K562 (cell line): ENCODE measurements around the gene SRRD. TPM values are rescaled to one million over a fixed set of nuclear protein-coding genes. Genes with fewer than 3 reads are reported as not detected.
A peak's percentile ranks its signal among the peaks of the same experiment; 100 is the strongest.

Source experiments
- ATAC-seq: fragments of 200-7000 bp; cut with Tn5 transposase; 3 replicates; pipeline ENCODE4 v1.9.1; 2020; ENCODE audit warnings: moderate library complexity
- BruUV-seq: library from RNA; stranded (reverse); fragments of 400-500 nt; replicated peaks from 2 replicates; lab custom pipeline; 2021; lab: Mats Ljungman, UMichigan
- CTCF ChIA-PET: fragments of 300-600 bp; formaldehyde crosslinking; extraction: SDS; loops from one replicate; lab custom pipeline; 2021; ENCODE audit warnings: low intra/inter-chr PET ratio; lab: Yijun Ruan, JAX
- POLR2A ChIA-PET: fragments of 300-600, 350-650 bp; sonication (Branson Sonifier 250); formaldehyde crosslinking; extraction: SDS; loops from one replicate; lab custom pipeline; 2021; ENCODE audit warnings: antibody characterized with exemption, inconsistent platforms; lab: Yijun Ruan, JAX
- DNase-seq, 4 experiments: peaks; one replicate each; pipeline versions ENCODE4 v3.0.0 to v3.0.0-alpha.2; 2011 to 2018; ENCODE audit warnings: low spot score in 3 of 4, mixed read lengths in 3 of 4; ENCODE audit errors: extremely low read depth in 1 of 4
- FAIRE-seq: peaks from 2 replicates; lab custom pipeline; 2011; peaks lifted over from hg19 to GRCh38; lab: Jason Lieb, UNC
- H2AFZ ChIP-seq: 2 replicates; pipeline ENCODE4 v1.6.0; 2011; ENCODE audit warnings: low read depth, low read length, control low read depth, inconsistent platforms
- H3K27ac ChIP-seq: fragments of 200-600 bp; 3 replicates; pipeline ENCODE4 v1.8.0; 2011; ENCODE audit warnings: low read depth, mild to moderate bottlenecking, control low read depth, inconsistent platforms, low read length, moderate library complexity, mixed read lengths; ENCODE audit errors: extremely low read depth
- H3K27me3 ChIP-seq, 2 experiments: fragments of 300-600 bp in 1 of 2; 2 replicates in 1 of 2; 3 replicates in 1 of 2; pipeline versions ENCODE4 v1.6.0 to v1.8.0; 2011; ENCODE audit warnings: inconsistent platforms in 2 of 2, low read length in 2 of 2, mild to moderate bottlenecking in 1 of 2, mixed read lengths in 1 of 2, moderate library complexity in 1 of 2; ENCODE audit not compliant: control insufficient read depth in 2 of 2, insufficient read depth in 2 of 2
- H3K36me3 ChIP-seq: fragments of 300-600 bp; 3 replicates; pipeline ENCODE4 v1.8.0; 2011; ENCODE audit warnings: mild to moderate bottlenecking, low read length, inconsistent platforms; ENCODE audit not compliant: control insufficient read depth, insufficient read depth
- H3K4me1 ChIP-seq, 2 experiments: fragments of 200-600 bp in 1 of 2; replicated peaks in 1 of 2; 2 replicates in 1 of 2; 3 replicates in 1 of 2; pipeline versions ENCODE4 v1.5.1 to v1.8.0; 2011; ENCODE audit warnings: inconsistent platforms in 2 of 2, low read length in 2 of 2, mild to moderate bottlenecking in 1 of 2, mixed read lengths in 1 of 2, moderate library complexity in 1 of 2; ENCODE audit not compliant: control insufficient read depth in 2 of 2, insufficient read depth in 2 of 2
- H3K4me2 ChIP-seq: 2 replicates; pipeline ENCODE4 v1.6.1; 2011; ENCODE audit warnings: low read length, control low read depth, inconsistent platforms, mixed read lengths; ENCODE audit not compliant: insufficient read depth
- H3K4me3 ChIP-seq: fragments of 200-600 bp; sonication (generic), shearing (Covaris generic); 2 replicates; pipeline ENCODE4 v1.5.1; 2016; ENCODE audit warnings: control low read depth, inconsistent platforms
- H3K79me2 ChIP-seq: fragments of 200-600 bp; 3 replicates; pipeline ENCODE4 v1.8.0; 2011; ENCODE audit warnings: low read length, inconsistent platforms; ENCODE audit not compliant: control insufficient read depth, insufficient read depth
- H3K9ac ChIP-seq, 2 experiments: 2 replicates each; pipeline versions ENCODE4 v1.6.0 to v1.6.1; 2011; ENCODE audit warnings: low read depth in 2 of 2, low read length in 2 of 2, control low read depth in 1 of 2, inconsistent platforms in 1 of 2, mild to moderate bottlenecking in 1 of 2, mixed read lengths in 1 of 2; ENCODE audit not compliant: insufficient read depth in 1 of 2
- H3K9me1 ChIP-seq: one replicate; pipeline ENCODE4 v1.6.0; 2011; ENCODE audit warnings: inconsistent platforms, mild to moderate bottlenecking, low read length, moderate library complexity; ENCODE audit not compliant: control insufficient read depth, insufficient read depth
- H3K9me3 ChIP-seq: replicated peaks from 2 replicates; pipeline ENCODE4 v1.5.1; 2011; ENCODE audit warnings: low read depth, low read length, inconsistent platforms; ENCODE audit not compliant: control insufficient read depth, insufficient read depth
- H4K20me1 ChIP-seq: replicated peaks from 2 replicates; pipeline ENCODE4 v1.6.1; 2011; ENCODE audit warnings: low read length, inconsistent platforms, mixed read lengths; ENCODE audit not compliant: control insufficient read depth, insufficient read depth
- CHCHD3 ChIP-seq: fragments of 250-450 bp; sonication (Bioruptor Pico); IDR thresholded peaks from 2 replicates; pipeline ENCODE4 v2.1.2; 2022; ENCODE audit warnings: mild to moderate bottlenecking
- FOXK1 ChIP-seq: sonication (generic); formaldehyde crosslinking; IDR thresholded peaks from 2 replicates; pipeline ENCODE4 v1.8.0; 2022; ENCODE audit warnings: missing genetic modification reagents, mild to moderate bottlenecking, borderline replicate concordance
- FOXP1 ChIP-seq: sonication (generic); formaldehyde crosslinking; IDR thresholded peaks from 2 replicates; pipeline ENCODE4 v1.8.0; 2022; ENCODE audit warnings: mild to moderate bottlenecking, missing genetic modification reagents
- HDGF ChIP-seq: fragments of 450-650 bp; IDR thresholded peaks from 2 replicates; pipeline ENCODE4 v1.6.1; 2016
- MAFF ChIP-seq: IDR thresholded peaks from 2 replicates; pipeline ENCODE4 v1.6.1; 2012; ENCODE audit warnings: low read length, improper control_type of control experiment
- MAFK ChIP-seq: IDR thresholded peaks from 2 replicates; pipeline ENCODE4 v1.6.1; 2011; ENCODE audit warnings: low read length, improper control_type of control experiment
- NFIX ChIP-seq: fragments of 250-450 bp; sonication (Bioruptor Pico); IDR thresholded peaks from 2 replicates; pipeline ENCODE4 v1.4.0; 2020; ENCODE audit warnings: low read depth, mild to moderate bottlenecking, moderate library complexity
- PCBP2 ChIP-seq: fragments of 200-400 bp; formaldehyde crosslinking; IDR thresholded peaks from 2 replicates; pipeline ENCODE4 v1.6.1; 2018; ENCODE audit warnings: low read length, low read depth, mild to moderate bottlenecking, moderate library complexity; ENCODE audit not compliant: poor library complexity, severe bottlenecking
- SAP30 ChIP-seq: fragments of 200-600 bp; sonication (generic); IDR thresholded peaks from 2 replicates; pipeline ENCODE4 v1.6.1; 2012; ENCODE audit warnings: borderline replicate concordance, low read depth, mild to moderate bottlenecking, moderate library complexity, low read length, control low read depth, inconsistent platforms; ENCODE audit not compliant: insufficient read depth, poor library complexity, severe bottlenecking
- SOX6 ChIP-seq: fragments of 450-650 bp; IDR thresholded peaks from 2 replicates; pipeline ENCODE4 v1.6.1; 2014; ENCODE audit warnings: mild to moderate bottlenecking
- ZBTB2 ChIP-seq: fragments of 450-650 bp; IDR thresholded peaks from 2 replicates; pipeline ENCODE4 v1.6.1; 2016; ENCODE audit warnings: antibody characterized with exemption
- ZEB2 ChIP-seq: fragments of 450-650 bp; IDR thresholded peaks from 2 replicates; pipeline ENCODE4 v1.6.1; 2016
- ZNF124 ChIP-seq: sonication (generic); formaldehyde crosslinking; IDR thresholded peaks from 2 replicates; pipeline ENCODE4 v1.8.1; 2022; ENCODE audit warnings: missing genetic modification reagents
- ZNF311 ChIP-seq: fragments of 250-450 bp; sonication (Bioruptor Pico); IDR thresholded peaks from 2 replicates; pipeline ENCODE4 v1.4.0; 2020; ENCODE audit warnings: mild to moderate bottlenecking, moderate library complexity
- ZNF316 ChIP-seq: fragments of 450-650 bp; IDR thresholded peaks from 2 replicates; pipeline ENCODE4 v1.6.1; 2016
- WGBS: fragments of 100-300 bp; shearing (Covaris generic); methylation state at CpG from one replicate; pipeline ENCODE4 v1.1.6; 2016; ENCODE audit warnings: low coverage, mixed read lengths; ENCODE audit not compliant: insufficient coverage; ENCODE audit errors: missing lambda C conversion rate; 5-methylcytosine and 5-hydroxymethylcytosine counted together
- in situ Hi-C: fragments of 300-500 bp; cut with MboI; formaldehyde crosslinking; loops from 4 replicates; pipeline ENCODE4 v1.15.0; 2018; ENCODE audit warnings: inconsistent platforms, mixed read lengths
- intact Hi-C: fragments of 100-400 bp; cut with micrococcal nuclease; formaldehyde crosslinking; loops from 2 replicates; pipeline ENCODE4 v1.14.2; 2022
- polyA plus RNA-seq, 8 experiments: library from polyadenylated mRNA; depleted of rRNA in 4 of 8; stranded (reverse) in 5 of 8; unstranded in 3 of 8; fragments of >200 nt; fragmentation: Nextera tagmentation in 2 of 8; fragmentation: Illumina TruSeq in 1 of 8; extraction: Ambion mirVana in 2 of 8; extraction: Trizol in 1 of 8; gene quantifications; 2 replicates each; pipeline versions ENCODE4 v1.2.1 to v1.2.3, GENCODE V29; 2011 to 2014; ENCODE audit warnings: inconsistent platforms in 1 of 8, missing spikeins in 1 of 8
- total RNA-seq, 7 experiments: library from RNA; depleted of rRNA in 6 of 7; stranded (reverse); fragments of >200 nt in 6 of 7; fragmentation: Illumina TruSeq in 2 of 7; extraction: Trizol in 2 of 7; gene quantifications; 2 replicates each; pipeline versions ENCODE4 v1.2.1 to v1.2.3, GENCODE V29; 2011 to 2021; ENCODE audit warnings: low replicate concordance in 1 of 7
- TF ChIP-seq, protein P1 (sequence below): sonication (generic); formaldehyde crosslinking; IDR thresholded peaks from 2 replicates; pipeline ENCODE4 v1.8.0; 2022; ENCODE audit warnings: mild to moderate bottlenecking, missing genetic modification reagents

Gene SRRD
- total and polyA plus RNA-seq, 9 of the 15 experiments (the other 6 are each of a cell fraction or from before 2014, with no cell fraction given), result 4.9 to 59.4 (median 34.4) TPM

DNA sequence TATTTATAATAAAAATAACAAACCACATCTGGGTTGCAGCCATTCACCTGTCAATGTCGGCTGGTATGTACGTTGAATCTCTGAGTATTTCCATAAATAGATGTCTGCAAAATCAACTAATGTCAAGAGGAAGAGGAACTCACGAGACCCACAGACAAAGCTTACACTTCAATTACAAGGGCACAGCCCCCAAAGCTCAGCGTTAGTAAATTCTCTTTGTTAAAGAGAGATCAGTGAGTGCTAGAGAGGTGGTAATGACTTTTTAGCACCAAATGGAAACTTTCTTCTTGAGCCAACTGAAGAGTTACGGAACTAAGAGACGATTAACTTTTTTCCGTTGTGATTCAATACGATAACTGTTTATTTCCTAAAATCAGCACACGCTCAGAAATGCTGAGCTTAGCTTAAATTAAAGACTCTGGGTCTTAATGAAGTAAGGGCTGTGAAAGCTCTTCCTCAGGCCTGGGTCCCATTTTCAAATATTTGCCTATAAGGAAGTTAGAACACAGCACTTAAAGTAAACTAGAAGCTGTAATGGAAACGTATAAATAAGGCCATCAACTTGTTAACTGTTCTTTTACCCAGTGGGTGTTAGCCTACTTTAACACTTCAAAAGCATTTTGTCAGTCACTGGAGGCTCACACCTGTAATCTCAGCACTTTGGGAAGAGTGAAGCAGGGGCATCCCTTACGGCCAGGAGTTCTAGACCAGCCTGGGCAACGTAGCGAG is 51.4 kb downstream of the SRRD start:
- Histone ChIP-seq H4K20me1 (no peaks in the 10 kb centered on the region), H3K9me1 (no peaks in the 10 kb centered on the region)
- in situ Hi-C loops, result no loop called here
- CTCF ChIA-PET, result no interaction called here
- TF ChIP-seq ZNF316, result 0 out of 2 replicates have a peak, but pooled peaks have one; percentile 13
- no peak for TF ChIP-seq NFIX (CRISPR knock-in tag)
- TF ChIP-seq MAFF, result peak; percentile 32; the same call in 1 of the 2 replicates
- no peak for TF ChIP-seq SOX6
- TF ChIP-seq FOXP1, result no peak
- TF ChIP-seq, all 486 proteins: peak for 2
- intact Hi-C loops, result no loop called here
- H3K27me3 ChIP-seq, result no peaks in the 10 kb centered on the region
- 83% methylated on average over 12 of the region's 13 CpGs for WGBS
- H3K27ac ChIP-seq, result no peak overlapping the region
- no peak overlapping the region for H2AFZ ChIP-seq
- POLR2A ChIA-PET, result interaction anchor here (0.8 kb wide), 1 partner anchor 19 kb away, joined by 3 read pairs; no protein-coding TSS in a partner anchor
- H3K9me3 ChIP-seq, result no peaks in the 10 kb centered on the region
- H3K4me1 ChIP-seq, result no peaks in the 10 kb centered on the region; a peak in 1 of 5 replicates
- H3K9ac ChIP-seq, result no peak overlapping the region
- no peak for DNase-seq
- no peak for FAIRE-seq
- BruUV-seq, result TSS peak; percentile 14
- no peak overlapping the region for H3K4me3 ChIP-seq
- no peak for ATAC-seq
- peaks cover 92% of the 10 kb centered on the region for H3K36me3 ChIP-seq
- H3K79me2 ChIP-seq, result peaks cover 25% of the 10 kb centered on the region
- no peak overlapping the region for H3K4me2 ChIP-seq

GRCh38 chr22:26535603-26535908 is 51.9 kb downstream of the SRRD start:
- CTCF ChIA-PET, result no interaction called here
- no peak overlapping the region for H3K4me3 ChIP-seq
- POLR2A ChIA-PET, result no interaction called here
- TF ChIP-seq PCBP2 (no peak), ZEB2 (no peak), HDGF (no peak), FOXK1 (CRISPR knock-in tag) (no peak), SAP30 (no peak), CHCHD3 (CRISPR knock-in tag) (no peak), ZNF311 (no peak), ZBTB2 (no peak), MAFK (no peak), ZNF124 (CRISPR knock-in tag) (no peak)
- TF ChIP-seq, protein P1, sequence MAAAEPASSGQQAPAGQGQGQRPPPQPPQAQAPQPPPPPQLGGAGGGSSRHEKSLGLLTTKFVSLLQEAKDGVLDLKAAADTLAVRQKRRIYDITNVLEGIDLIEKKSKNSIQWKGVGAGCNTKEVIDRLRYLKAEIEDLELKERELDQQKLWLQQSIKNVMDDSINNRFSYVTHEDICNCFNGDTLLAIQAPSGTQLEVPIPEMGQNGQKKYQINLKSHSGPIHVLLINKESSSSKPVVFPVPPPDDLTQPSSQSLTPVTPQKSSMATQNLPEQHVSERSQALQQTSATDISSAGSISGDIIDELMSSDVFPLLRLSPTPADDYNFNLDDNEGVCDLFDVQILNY (CRISPR knock-in tag), result no peak

More at GRCh38 chr22:26535603-26535908, 51.9 kb downstream of the SRRD start:
- no peaks in the 10 kb centered on the region for H3K9me1 ChIP-seq
- ATAC-seq (no peak), DNase-seq (no peak), FAIRE-seq (no peak)
- no peak overlapping the region for H2AFZ ChIP-seq
- H3K9ac ChIP-seq, result no peak overlapping the region
- no peak overlapping the region for H3K27ac ChIP-seq
- no peaks in the 10 kb centered on the region for H3K27me3 ChIP-seq
- BruUV-seq, result no TSS peak
- peaks cover 28% of the 10 kb centered on the region for H3K79me2 ChIP-seq
- peaks cover 92% of the 10 kb centered on the region for H3K36me3 ChIP-seq
- H3K4me1 ChIP-seq, result no peaks in the 10 kb centered on the region; a peak in 1 of 5 replicates
- in situ Hi-C loops (no loop called here), intact Hi-C loops (no loop called here)
- WGBS, result 100% methylated on average over 3 of the region's 3 CpGs
- no peak overlapping the region for H3K4me2 ChIP-seq
- no peaks in the 10 kb centered on the region for H3K9me3 ChIP-seq
- no peaks in the 10 kb centered on the region for H4K20me1 ChIP-seq
